HG02943 (cell line): ENCODE results near the gene NR1H4.
"Not testable (repeated sequence)": the region's sequence is repeated elsewhere in the genome, so short reads cannot be mapped to it uniquely, and the experiment has no call there.

Experiments
- ATAC-seq: cut with Tn5 transposase; IDR thresholded peaks from one replicate; pipeline ENCODE4 v1.9.1; 2021; ENCODE audit warnings: mild to moderate bottlenecking, low read depth, moderate library complexity; ENCODE audit not compliant: unreplicated experiment

The NR1H4 gene

DNA sequence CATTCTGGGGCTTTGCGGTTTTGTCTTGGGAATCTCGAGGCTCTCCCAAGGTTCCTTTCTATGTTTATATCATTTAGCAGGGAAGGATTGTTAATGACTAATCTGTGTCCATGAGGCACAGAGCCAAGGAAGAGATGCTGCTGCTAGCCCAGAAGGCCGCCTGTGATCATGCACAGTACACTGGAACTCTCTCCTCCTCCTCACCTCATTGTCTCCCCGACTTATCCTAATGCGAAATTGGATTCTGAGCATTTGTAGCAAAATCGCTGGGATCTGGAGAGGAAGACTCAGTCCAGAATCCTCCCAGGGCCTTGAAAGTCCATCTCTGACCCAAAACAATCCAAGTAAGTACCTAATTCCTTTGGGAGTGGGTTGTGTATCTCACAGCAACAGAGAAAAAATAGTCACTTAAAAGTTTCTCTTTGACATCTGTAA, at the start of gene NR1H4:
TSS of gene NR1H4 (plus strand) at position 151 of the 435 bp plus-strand sequence. CDS start 19,458 bp downstream, outside the sequence.
- ATAC-seq, result no peak

DNA sequence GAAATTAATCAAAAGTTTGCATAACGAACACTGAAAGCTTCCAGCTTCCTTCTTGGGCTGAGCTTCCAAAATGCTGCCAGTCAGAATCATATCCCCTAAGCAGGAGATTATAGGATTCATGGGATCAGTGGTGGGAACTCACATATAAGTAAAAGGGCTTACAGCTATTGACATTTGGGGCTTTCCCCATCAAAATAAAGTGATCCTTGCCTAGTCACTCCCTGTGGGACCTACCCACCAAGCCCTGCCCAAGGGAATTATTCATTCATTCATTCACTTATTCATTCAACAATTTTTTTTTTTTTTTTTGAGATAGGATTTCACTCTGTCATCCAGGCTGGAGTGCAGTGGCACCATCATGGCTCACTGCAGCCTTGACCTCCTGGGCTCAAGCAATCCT, 47.5 kb upstream of the NR1H4 start:
- no peak for ATAC-seq

DNA sequence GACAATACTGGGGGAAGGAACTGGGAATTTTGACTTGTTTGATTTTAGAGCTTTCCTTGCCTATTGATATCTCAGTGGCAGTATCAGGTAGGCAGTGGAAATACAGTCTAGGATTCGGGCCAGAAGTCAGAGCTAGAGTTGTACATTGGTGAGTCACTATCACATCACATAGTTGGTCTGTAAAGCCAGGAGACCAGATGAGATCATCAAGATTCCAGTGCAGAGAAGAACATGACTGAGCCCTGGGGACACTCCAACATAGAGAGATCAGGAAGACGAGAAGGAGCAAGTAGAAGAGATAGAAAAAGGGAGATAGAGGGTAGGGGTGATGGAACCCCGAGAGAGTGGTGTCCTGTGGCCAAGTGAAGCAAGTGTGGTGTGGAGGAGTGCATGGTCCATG, 46.6 kb upstream of the NR1H4 start:
- no peak for ATAC-seq

DNA sequence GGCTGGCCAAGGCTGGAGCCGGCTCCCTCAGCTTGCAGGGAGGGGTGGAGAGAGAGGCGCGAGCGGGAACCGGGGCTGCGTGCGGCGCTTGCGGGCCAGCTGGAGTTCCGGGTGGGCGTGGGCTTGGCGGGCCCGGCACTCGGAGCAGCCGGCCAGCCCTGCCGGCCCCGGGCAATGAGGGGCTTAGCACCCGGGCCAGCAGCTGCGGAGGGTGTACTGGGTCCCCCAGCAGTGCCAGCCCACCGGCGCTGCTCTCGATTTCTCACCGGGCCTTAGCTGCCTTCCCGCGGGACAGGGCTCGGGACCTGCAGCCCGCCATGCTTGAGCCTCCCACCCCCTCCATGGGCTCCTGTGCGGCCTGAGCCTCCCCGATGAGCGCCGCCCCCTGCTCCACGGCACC, 43.4 kb upstream of the NR1H4 start:
- not testable (repeated sequence) for ATAC-seq

DNA sequence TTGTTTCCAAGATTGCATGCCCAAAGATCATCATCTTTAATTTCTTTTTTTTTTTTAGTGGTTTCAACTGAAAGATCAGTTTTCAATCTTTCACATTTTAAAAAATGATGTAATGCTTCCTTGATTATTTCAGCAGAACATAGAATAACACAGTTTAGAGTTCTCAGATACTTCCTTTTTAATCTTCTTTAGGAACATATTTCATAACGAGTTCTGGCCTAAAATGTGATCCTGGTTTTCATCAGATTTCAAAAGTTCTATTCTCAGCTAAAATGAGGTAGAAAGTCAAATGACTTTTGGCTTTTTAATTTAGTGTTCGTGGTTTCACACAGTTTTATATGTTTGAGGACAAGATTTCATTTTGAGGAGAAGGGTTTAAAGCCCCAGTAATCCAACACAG, 40.0 kb upstream of the NR1H4 start:
- no peak for ATAC-seq

DNA sequence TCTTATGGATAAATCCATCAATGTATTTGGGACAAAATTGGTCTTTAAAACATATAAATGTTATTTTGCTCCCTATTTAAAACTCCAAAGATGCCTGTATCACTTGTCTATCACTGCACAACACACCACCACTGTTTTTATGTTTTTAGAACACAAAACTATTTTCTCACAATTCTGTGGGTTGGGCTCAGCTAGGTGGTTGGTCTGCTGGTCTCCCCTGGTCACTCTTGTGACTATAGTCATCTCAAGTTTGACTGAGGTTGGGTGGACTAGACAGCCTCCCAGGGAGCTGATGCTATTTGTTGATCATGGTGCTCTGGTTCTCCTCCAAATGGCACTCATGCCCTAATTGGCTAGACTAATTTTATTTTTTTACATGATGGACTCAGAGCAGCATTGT, 39.5 kb upstream of the NR1H4 start:
- ATAC-seq, result no peak

DNA sequence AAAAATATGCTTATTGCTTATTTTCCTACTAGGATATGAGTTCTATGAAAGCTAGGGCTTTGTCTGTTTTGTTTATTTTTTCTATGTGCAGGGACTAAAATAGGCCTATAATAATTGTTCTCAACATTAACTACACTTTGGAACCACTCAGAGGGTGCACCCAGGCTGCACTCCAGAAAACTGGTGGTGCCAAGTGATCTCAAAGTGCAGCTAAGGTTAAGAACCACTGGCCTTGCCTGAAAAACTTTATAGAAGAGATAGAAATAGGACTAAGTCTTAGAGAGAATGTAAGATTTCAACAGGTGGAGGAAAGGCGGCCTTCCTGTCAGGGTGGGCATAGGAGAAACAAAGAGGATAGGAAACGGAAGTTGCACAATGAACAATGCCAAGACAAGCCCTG, 37.7 kb upstream of the NR1H4 start:
- ATAC-seq, result no peak

DNA sequence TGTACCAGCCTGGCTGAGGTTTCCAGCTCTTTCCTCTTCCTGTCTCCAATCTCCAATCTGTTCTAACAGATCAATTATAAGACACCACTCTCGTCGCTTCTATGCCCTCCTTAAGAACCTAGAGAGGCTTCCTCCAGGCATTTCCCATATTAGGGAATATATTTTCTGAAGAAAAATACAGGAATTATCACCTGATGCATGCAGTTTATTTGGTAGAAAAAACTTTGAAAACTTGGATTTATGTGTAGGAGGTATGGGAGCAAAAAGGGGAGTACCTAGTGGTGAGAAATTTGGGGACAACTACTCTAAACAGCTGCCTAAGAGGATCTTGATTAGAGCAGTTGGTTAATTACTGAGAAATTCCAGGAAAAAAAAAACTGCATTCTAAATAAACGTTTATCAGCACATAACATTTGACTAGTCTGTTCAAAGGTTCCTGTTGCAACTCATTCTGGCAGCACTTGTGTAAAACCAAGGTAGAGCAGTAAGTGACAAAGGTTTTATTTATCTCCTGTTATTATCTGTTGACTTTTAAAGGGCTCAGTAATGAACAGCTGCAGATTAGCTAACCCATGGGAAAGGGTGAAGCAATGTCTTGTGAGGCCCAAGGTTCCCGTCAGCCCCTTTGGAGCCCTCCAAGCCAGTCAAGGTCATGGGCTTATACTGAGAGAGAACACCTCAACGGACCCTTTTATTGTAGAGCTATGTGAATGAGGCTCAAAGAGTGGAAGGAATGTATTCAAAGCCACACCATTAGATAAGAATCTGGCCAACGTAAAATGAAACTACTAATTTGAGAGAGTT, 36.4 kb upstream of the NR1H4 start:
- no peak for ATAC-seq

DNA sequence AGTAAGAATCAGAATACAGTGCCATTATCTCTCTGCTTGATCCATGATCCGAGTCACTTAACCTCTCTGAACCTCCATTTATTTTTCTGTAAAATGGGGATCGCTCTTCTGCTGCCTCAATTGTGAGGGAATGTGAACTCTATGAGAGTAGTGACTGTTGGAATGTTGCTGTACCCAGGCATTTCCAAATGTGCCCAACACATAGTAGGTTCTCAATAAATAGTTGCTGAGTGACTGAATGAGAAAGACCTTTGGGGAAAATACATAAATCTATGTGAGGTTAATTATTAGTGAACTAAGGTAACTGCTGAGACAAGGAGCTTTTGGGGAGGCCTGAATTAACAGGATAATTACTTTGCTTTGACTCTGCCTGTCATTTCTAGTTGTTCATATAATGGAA, 33.9 kb upstream of the NR1H4 start:
- no peak for ATAC-seq

DNA sequence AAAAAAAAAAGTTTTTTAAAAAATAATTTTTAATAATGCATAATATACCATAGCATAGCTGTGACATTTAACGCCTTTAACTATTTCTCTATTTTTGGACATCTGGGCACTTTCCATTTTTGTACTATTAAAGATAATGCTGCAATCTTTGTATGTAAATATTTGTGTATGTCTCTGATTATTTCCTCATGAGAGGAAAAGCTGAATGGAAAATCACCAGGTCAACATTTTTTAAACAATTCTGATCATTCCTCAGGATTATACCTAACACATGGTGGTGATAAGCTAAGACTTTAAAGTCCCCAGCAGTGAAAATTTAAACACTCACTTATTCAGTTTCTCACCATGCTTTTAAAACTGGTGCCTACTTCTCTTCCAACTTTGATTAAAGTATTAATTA, 31.3 kb upstream of the NR1H4 start:
- no peak for ATAC-seq

DNA sequence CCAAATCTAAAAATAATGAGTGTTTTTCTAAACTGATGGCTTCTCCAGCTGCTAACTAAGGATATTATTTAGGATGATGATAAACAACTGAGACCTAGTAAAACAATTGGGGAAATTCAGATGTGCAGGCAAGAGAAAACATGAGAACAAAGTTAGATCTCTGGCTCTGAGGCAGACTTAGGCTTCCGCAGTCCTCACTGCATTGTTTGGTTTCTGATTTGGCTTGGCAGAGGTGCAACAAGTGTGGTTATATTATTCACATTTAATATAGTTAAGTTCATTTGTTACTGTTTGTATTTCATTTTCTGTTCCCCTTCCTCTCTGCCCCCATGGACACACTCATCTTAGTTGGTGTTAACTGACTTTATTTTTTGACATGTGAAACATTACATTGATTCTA, 30.2 kb upstream of the NR1H4 start:
- ATAC-seq, result no peak

DNA sequence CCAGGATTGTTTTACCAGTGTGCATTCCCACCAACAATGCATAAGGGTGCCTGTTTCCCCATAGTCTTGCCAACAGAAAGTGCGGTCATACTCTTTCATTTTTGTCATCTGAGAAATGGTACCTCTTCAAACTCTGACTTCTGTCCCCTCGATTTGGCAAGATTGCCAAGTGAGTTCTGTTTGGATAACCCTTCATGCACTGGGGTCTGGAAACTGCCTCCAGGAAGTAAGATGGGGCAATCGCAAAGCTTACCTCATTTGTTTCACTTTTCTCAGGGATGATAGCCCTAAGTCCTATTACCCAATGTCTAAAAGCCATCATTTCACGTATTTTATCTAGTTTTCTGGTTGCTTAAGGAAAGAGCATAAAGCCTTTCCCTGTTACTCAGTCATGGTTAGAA, 28.6 kb upstream of the NR1H4 start:
- ATAC-seq, result no peak

DNA sequence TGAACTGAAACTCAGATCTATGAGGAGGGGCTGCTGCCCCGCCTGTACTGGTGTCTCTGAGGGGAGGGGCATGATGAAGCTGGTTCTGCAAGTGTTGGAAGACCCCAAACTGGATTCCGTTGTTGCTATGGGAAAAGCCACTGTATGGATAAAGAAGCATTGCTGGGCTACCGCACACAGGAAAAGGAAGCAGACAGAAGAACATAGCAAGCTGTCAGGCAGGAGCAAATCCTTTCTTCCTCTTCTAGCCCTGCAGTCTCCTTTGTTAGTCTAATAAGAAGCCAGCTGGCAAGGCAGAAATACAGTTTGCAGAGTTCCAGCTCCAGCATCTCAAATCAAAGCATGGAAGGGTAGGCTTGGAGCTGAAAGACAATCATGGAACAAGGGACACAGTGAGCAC, 26.3 kb upstream of the NR1H4 start:
- no peak for ATAC-seq

DNA sequence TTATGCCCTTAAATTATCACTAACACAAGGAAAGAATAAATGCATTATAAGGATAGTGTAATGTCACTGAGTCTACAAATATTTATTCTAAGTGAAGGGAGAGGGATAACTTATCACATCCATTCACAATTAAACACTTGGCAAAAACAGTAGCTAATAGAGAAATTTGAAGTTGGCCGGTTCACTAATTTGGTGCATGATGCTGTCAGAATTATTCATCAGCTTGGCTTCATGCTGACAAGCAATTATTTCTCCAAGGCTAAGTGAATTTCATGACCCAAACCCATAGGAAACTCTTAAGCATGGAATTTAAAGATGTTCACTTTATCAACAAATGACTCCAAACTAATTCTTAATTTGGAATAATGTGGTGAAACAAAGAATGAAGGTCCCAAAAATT, 25.0 kb upstream of the NR1H4 start:
- ATAC-seq, result no peak

DNA sequence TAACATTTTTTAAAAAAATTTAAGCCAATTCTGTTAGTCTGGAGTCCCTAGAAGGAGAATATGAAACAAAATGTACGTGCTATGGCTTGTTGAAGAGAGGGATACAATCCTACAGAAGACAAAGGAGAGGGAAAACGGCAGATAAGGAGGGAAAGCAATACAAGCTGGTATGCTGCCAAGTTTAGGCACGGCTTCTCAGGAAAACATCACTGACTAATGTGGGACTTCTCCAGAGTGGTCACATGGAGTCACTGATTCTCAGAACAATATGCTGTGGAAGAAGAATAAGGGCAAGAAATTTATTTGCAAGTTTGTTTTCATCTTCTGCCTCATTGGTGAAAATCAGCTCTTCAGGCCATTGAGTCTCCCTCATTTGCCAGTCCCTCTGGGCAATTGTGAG, 22.9 kb upstream of the NR1H4 start:
- no peak for ATAC-seq

DNA sequence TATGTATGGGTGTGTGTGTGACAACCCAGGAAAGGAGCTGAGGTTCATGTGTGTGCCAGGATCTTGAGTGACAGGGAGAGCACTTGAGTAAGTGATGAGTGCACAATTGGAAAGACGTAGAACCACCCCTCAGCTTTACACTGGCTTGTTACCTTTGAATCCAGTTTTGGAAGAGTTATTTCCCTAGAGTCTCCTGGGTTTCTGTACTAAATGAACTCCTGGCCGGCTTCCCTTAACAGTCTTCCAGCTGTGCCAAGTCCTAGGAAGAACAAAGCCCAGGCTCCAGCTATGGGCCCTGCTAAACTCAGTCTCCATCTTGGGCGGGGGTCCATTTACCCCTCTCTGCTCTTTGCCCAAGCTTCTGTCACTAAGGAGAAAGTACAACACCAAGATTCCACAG, 19.7 kb upstream of the NR1H4 start:
- no peak for ATAC-seq

DNA sequence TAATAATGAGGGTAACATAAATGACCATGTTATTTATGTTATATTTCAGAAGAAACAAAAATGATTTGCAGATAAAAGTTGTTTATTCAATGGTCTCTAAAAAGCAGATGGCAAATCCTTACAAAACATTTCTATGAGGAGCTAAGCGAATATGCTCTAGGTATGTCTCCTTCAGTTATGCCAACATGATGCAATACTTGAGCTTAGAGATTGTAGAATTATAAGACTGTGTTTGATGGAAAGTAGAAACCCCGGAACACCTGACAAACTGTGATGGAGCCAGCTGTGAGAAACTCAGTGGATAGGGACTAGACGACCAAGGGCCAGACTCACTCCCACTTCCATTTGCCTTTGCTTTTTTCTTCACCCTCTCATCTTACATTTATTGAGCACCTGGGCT, 17.8 kb upstream of the NR1H4 start:
- ATAC-seq, result no peak

DNA sequence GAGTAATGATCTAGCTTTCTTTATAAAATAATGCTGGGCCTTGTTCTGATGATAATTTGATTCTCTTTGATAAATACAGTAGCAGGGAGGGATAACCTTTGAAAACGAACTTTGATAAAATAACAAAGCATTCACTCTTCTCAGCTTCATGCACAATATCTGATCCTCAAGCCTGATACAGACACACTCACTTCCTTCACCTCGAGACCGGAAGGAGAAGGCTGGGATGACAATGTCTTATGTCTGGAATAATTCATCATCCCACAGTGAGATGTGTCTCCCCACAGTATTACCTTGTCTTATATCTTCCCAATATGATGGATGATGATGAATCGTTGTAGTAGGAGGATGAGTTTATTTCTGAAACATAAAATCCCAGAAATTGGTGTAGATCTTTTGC, 15.5 kb upstream of the NR1H4 start:
- no peak for ATAC-seq

DNA sequence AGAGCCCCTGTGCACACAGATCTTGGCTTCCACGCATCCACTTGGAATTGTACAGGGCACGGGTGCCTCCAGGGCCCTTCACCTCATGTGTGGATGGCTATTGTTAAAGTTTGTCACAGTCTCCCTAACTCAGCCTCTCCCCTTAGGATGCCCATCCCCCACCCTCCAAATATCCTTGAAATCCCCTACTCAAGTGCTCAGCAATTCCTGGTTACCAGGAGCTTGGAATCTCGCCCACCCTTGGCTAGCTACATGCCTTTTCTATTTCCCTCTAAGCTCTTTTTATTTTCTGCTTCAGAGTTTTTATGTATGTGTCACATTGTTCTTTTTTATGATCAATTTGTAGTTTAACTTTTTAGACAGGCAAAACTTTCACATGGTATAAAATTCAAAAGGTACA, 13.0 kb upstream of the NR1H4 start:
- no peak for ATAC-seq

DNA sequence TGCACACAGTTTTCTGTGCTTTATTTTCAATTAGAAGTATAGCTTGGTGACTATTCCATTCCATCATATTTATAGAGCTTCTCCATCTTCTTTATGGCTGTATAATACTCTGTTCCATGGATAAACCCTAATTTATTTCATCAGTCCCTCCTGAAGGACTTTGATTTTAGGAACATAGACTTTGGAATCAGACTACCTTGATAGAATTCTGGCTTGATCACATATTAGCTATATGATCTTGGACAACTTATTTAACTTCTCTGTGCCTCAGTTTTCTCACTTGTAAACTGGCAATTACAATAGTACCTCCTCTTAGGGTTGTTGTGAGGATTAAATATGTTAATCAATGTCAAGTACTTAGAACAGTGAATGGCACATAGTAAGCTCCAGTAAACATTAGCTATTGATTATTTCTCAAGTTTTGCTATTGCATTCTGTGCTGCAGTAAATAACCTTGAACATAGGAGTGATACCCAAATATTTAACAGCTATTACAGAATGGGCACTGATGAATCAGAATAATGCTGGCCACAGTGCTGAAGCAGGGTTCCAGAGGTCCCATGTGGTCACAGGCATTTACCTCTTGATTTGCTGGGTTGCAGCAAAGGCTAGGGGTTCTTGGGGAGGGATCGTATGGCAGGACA, 12.2 kb upstream of the NR1H4 start:
- ATAC-seq, result no peak

DNA sequence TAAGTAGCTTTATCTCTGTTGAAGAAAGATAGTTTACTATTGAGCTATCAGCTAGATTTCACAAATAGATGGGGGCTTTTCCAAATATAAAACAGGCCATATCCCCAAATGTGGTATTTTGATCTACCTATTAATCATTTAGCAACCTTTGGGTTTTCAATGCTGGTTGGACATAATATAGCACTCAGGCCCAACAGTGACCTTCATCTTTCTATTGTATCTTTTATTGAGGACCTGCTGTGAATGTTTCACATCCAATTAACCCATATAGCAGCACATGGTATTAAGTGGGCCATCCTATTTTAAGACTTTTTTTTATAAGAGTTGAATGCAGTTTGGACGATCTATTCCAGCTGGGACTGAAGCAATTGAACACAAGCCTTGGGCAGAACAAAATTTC, 10.0 kb upstream of the NR1H4 start:
- ATAC-seq, result no peak

DNA sequence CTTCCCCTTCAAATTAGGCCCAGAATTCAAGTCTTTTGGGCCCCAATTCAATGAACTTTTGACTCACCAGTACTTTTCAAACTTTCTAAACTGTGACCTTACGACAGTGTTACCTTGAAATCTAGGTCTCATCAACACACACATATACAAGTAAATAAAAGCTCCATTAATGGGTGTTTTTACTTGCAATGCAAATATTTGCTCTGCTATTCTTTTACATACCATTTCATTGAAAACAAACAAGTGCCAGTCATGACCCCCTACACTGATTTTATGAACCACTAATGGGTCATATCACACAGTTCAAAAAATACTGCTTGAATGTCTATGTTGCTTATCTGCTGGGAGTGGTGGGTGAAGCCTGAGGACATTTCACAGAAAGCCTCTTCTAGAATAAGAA, 9.1 kb upstream of the NR1H4 start:
- no peak for ATAC-seq
